ENCODE results near the gene PSMB4.

DNA sequence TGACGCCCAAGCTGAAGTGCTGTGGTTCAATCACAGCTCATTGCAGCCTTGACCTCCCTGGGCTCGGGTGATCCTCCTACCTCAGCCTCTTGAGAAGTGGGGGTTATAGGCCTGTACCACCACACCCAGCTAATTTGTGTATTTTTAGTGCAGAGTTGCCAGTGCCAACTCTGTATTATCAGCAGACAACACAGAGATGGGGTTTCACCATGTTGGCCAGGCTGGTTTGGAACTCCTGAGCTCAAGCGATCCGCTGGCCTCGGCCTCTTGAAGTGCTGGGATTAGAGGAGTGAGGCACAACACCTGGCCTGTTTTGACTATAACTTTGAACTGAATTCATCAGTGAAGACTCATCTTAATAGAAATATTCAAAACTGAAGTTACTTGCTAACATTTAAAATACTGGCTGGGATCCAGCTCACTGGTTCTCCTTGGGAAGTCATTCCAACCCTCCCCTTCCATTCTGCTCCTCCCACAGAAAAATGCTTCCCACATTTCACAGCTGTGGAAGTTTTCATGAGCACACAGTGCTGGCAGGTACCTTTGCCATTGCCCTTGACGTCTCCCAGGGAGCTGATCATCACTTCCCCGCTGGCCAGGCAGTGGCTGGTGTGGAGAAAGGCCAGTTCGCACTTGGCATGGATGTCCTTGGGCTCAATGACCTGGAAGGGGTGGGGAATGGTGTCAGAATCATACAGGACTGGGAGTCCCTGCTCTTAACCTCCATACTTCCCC is 31.5 kb upstream of the PSMB4 start:
- TF ChIP-seq CTCF (IDR thresholded peaks at IDR 0.05) (no peak), POLR2A (IDR thresholded peaks at IDR 0.05) (no peak)

Measured in lower leg skin (tissue), 3 donors.